ENCODE data around the gene GRB2. TPM values are rescaled to one million over a fixed set of nuclear protein-coding genes. Genes with fewer than 3 reads are reported as not detected.
A peak's percentile ranks its signal among the peaks of the same experiment; 100 is the strongest.

GRB2 gene
- total RNA-seq, 1 donor from 2014 or later = 95.0 TPM

- no peaks in the 10 kb centered on the region for H3K9me3 Mint-ChIP-seq (ENCODE audit: unreplicated experiment)
- H3K27ac Mint-ChIP-seq (ENCODE audit: unreplicated experiment) = no peak overlapping the region
Observed at GRCh38 chr17:75315541-75316243, 89.8 kb downstream of the GRB2 start.

GRCh38 chr17:75313941-75314551 is 91.4 kb downstream of the GRB2 start:
- no peak for TF ChIP-seq CTCF (IDR thresholded peaks at IDR 0.05; ENCODE audit: unreplicated experiment)
- Mint-ChIP-seq H3K27me3 (ENCODE audit: unreplicated experiment) (peaks cover 13% of the 10 kb centered on the region), H3K4me1 (ENCODE audit: unreplicated experiment) (peaks cover 8% of the 10 kb centered on the region), H3K9me3 (ENCODE audit: unreplicated experiment) (no peaks in the 10 kb centered on the region), H3K4me3 (ENCODE audit: unreplicated experiment) (no peak overlapping the region), H3K27ac (ENCODE audit: unreplicated experiment) (peak overlapping the region; percentile 24), H3K36me3 (ENCODE audit: low read depth, unreplicated experiment) (peaks cover 4% of the 10 kb centered on the region)
- no peak for DNase-seq (ENCODE audit: low spot score)

More at GRCh38 chr17:75315541-75316243, 89.8 kb downstream of the GRB2 start:
- DNase-seq (ENCODE audit: low spot score) = no peak
- TF ChIP-seq CTCF (IDR thresholded peaks at IDR 0.05; ENCODE audit: unreplicated experiment) = no peak
- Mint-ChIP-seq H3K4me1 (ENCODE audit: unreplicated experiment) (peaks cover 4% of the 10 kb centered on the region), H3K4me3 (ENCODE audit: unreplicated experiment) (no peak overlapping the region), H3K36me3 (ENCODE audit: low read depth, unreplicated experiment) (peaks cover 9% of the 10 kb centered on the region), H3K27me3 (ENCODE audit: unreplicated experiment) (peaks cover 11% of the 10 kb centered on the region)

DNA sequence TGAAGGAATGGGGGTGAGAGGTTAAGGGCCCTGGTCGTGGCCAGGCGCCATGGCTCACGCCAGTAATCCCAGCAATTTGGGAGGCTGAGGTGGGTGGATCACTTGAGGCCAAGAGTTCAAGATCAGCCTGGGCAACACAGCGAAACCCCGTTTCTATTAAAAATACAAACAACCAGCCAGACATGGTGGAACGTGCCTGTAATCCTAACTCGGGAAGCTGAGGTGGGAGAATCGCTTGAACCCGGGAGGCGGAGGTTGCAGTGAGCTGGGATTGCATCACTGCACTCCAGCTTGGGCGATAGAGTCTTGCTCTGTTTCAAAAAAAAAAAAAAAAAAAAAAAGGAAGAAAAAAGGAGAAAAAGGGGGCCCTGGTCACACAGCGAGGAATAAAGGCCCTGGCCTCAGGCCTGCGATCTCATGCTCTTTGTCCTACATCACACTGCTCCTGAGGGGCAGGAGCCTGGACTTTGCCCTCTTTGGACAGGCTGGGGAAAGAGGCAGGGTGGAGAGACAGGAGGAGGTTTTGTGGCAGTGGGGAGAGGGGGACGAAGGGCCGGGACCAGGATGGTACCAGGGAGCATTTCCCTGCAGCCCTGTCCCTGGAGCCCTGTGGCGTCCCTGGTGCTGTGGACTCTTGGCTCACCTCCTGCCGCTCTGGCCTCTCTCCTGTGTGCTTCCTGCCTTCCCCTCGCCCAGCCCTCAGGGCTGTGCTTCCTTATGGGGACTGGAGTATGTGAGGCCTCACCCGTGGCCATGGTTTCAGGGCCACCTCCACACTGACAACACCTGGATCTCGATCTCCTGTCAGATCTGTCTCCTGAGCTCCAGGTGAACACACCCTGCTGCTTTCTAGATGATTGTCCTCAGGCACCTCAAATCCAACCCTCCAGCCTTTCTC is 96.5 kb downstream of the GRB2 start:
- Mint-ChIP-seq H3K27me3 (ENCODE audit: unreplicated experiment) (peaks cover 5% of the 10 kb centered on the region), H3K4me1 (ENCODE audit: unreplicated experiment) (peaks cover 4% of the 10 kb centered on the region), H3K9me3 (ENCODE audit: unreplicated experiment) (no peaks in the 10 kb centered on the region), H3K36me3 (ENCODE audit: low read depth, unreplicated experiment) (no peaks in the 10 kb centered on the region), H3K4me3 (ENCODE audit: unreplicated experiment) (no peak overlapping the region), H3K27ac (ENCODE audit: unreplicated experiment) (peak overlapping the region; percentile 72)
- no peak for DNase-seq (ENCODE audit: low spot score)
- TF ChIP-seq CTCF (IDR thresholded peaks at IDR 0.05; ENCODE audit: unreplicated experiment) = no peak

- peaks cover 2% of the 10 kb centered on the region for H3K27me3 Mint-ChIP-seq (ENCODE audit: unreplicated experiment)
- no peak overlapping the region for H3K27ac Mint-ChIP-seq (ENCODE audit: unreplicated experiment)
- peaks cover 4% of the 10 kb centered on the region for H3K4me1 Mint-ChIP-seq (ENCODE audit: unreplicated experiment)
- no peaks in the 10 kb centered on the region for H3K9me3 Mint-ChIP-seq (ENCODE audit: unreplicated experiment)
- DNase-seq (ENCODE audit: low spot score) = no peak
- no peak overlapping the region for H3K4me3 Mint-ChIP-seq (ENCODE audit: unreplicated experiment)
- TF ChIP-seq CTCF (IDR thresholded peaks at IDR 0.05; ENCODE audit: unreplicated experiment) = no peak
- no peaks in the 10 kb centered on the region for H3K36me3 Mint-ChIP-seq (ENCODE audit: low read depth, unreplicated experiment)
Observed at GRCh38 chr17:75307957-75308731, 97.3 kb downstream of the GRB2 start.

Measured in endothelial cell (in vitro differentiated cells).